NCI-H345 treated with DMSO at 0.1 percent for 48 hours (cell line): ENCODE measurements around the gene PEX6.

Source experiments
- DNase-seq: peaks from one replicate; lab custom pipeline; 2025; ENCODE audit not compliant: unreplicated experiment; lab: John Stamatoyannopoulos, UW

PEX6 gene

GRCh38 chr6:42937548-42938427 lies 41.2 kb downstream of the PEX6 start:
- DNase-seq: no peak

- no peak for DNase-seq
Observed at GRCh38 chr6:42936398-42936797, 42.6 kb downstream of the PEX6 start.

GRCh38 chr6:42935322-42935721 lies 43.7 kb downstream of the PEX6 start:
- DNase-seq: no peak

GRCh38 chr6:42933205-42933604 lies 45.8 kb downstream of the PEX6 start:
- DNase-seq: no peak

- no peak for DNase-seq
Observed at GRCh38 chr6:42932412-42932811, 46.6 kb downstream of the PEX6 start.

GRCh38 chr6:42929821-42930360 lies 49.1 kb downstream of the PEX6 start:
- DNase-seq: no peak

GRCh38 chr6:42928986-42929820 lies 49.8 kb downstream of the PEX6 start, which contains the start of gene CNPY3:
Gene CNPY3, plus strand, starts transcription at chr6:42929480. Its CDS starts 91 bp downstream, at chr6:42929571.
- peak; percentile 96 for DNase-seq

- DNase-seq: no peak
Observed at GRCh38 chr6:42925248-42925857, 53.6 kb downstream of the PEX6 start.

GRCh38 chr6:42923666-42924065 lies 55.3 kb downstream of the PEX6 start:
- DNase-seq: no peak

GRCh38 chr6:42921801-42922200 lies 57.2 kb downstream of the PEX6 start:
- DNase-seq: no peak

GRCh38 chr6:42916288-42916687 lies 62.7 kb downstream of the PEX6 start:
- DNase-seq: no peak

- DNase-seq: no peak
Observed at GRCh38 chr6:42915732-42916131, 63.2 kb downstream of the PEX6 start, which contains the start of gene PTCRA. Gene PTCRA, plus strand, starts transcription at chr6:42916053. Its CDS starts 17 bp downstream, at chr6:42916070.

GRCh38 chr6:42914546-42914945 lies 64.4 kb downstream of the PEX6 start:
- DNase-seq: no peak
